CD8-positive, alpha-beta memory T cell (primary cell): ENCODE results near the gene GSC2. TPM values are rescaled to one million over a fixed set of nuclear protein-coding genes. Genes with fewer than 3 reads are reported as not detected.

Experiments
- CTCF ChIA-PET: fragments of 350-600 bp; sonication (Branson Sonifier 250); formaldehyde crosslinking; loops from one replicate; lab custom pipeline; 2021; ENCODE audit warnings: antibody characterized with exemption; lab: Charles Lee
- POLR2A ChIA-PET: fragments of 350-600 bp; sonication (Branson Sonifier 250); formaldehyde crosslinking; loops from one replicate; lab custom pipeline; 2021; ENCODE audit warnings: antibody characterized with exemption; lab: Charles Lee
- DNase-seq, 5 donors: peaks; one replicate each; pipeline versions ENCODE4 v3.0.0 to v3.0.0-alpha.2; 2020 to 2022; ENCODE audit warnings: mixed read lengths in 1 of 5
- H3K27ac ChIP-seq: one replicate; pipeline ENCODE4 v1.7.0; 2013; ENCODE audit warnings: low read depth, mild to moderate bottlenecking, low read length, moderate library complexity
- H3K27me3 ChIP-seq: 2 replicates; pipeline ENCODE4 v1.7.0; 2013; ENCODE audit warnings: low read length, mild to moderate bottlenecking; ENCODE audit not compliant: insufficient read depth, poor library complexity, severe bottlenecking
- H3K36me3 ChIP-seq: 2 replicates; pipeline ENCODE4 v1.7.0; 2013; ENCODE audit warnings: mild to moderate bottlenecking, low read length, moderate library complexity; ENCODE audit not compliant: insufficient read depth
- H3K4me1 ChIP-seq: 2 replicates; pipeline ENCODE4 v1.7.0; 2013; ENCODE audit warnings: mild to moderate bottlenecking, low read length, moderate library complexity; ENCODE audit not compliant: insufficient read depth
- H3K4me3 ChIP-seq: 2 replicates; pipeline ENCODE4 v1.7.0; 2013; ENCODE audit warnings: mild to moderate bottlenecking, low read length
- H3K9me3 ChIP-seq: 2 replicates; pipeline ENCODE4 v1.7.0; 2013; ENCODE audit warnings: mild to moderate bottlenecking, low read length
- H3K27ac Mint-ChIP-seq, 8 donors: one replicate each; pipeline ENCODE4 v1.8.0; 2020 to 2021; ENCODE audit warnings: mixed read lengths in 8 of 8, mild to moderate bottlenecking in 6 of 8, inconsistent platforms in 3 of 8, moderate library complexity in 3 of 8
- H3K27me3 Mint-ChIP-seq, 2 donors: one replicate each; pipeline ENCODE4 v1.8.0; 2020 to 2021; ENCODE audit warnings: mixed read lengths in 2 of 2, mild to moderate bottlenecking in 1 of 2, moderate library complexity in 1 of 2
- H3K36me3 Mint-ChIP-seq, 3 donors: one replicate each; pipeline ENCODE4 v1.8.0; 2020 to 2021; ENCODE audit warnings: mixed read lengths in 3 of 3, inconsistent platforms in 1 of 3, mild to moderate bottlenecking in 1 of 3
- H3K4me1 Mint-ChIP-seq, 3 donors: one replicate each; pipeline ENCODE4 v1.8.0; 2020 to 2021; ENCODE audit warnings: mixed read lengths in 3 of 3, inconsistent platforms in 1 of 3, mild to moderate bottlenecking in 1 of 3
- H3K4me3 Mint-ChIP-seq, 7 donors: one replicate each; pipeline ENCODE4 v1.8.0; 2020 to 2021; ENCODE audit warnings: mixed read lengths in 7 of 7, mild to moderate bottlenecking in 6 of 7, moderate library complexity in 4 of 7, inconsistent platforms in 2 of 7
- H3K9me3 Mint-ChIP-seq, 5 donors: one replicate each; pipeline ENCODE4 v1.8.0; 2020 to 2022; ENCODE audit warnings: mixed read lengths in 5 of 5, mild to moderate bottlenecking in 3 of 5, moderate library complexity in 2 of 5, inconsistent platforms in 1 of 5
- polyA plus RNA-seq: library from polyadenylated mRNA; unstranded; fragments of 300-500 nt; fragmentation: Illumina TruSeq; gene quantifications from one replicate; pipeline ENCODE4 v1.2.3, GENCODE V29; 2021
- total RNA-seq, 2 experiments: library from RNA; stranded (reverse); gene quantifications; one replicate each; pipeline ENCODE4 v1.2.3, GENCODE V29; 2021

GSC2 gene
- total and polyA plus RNA-seq, 3 experiments from 2014 or later = not detected

DNA sequence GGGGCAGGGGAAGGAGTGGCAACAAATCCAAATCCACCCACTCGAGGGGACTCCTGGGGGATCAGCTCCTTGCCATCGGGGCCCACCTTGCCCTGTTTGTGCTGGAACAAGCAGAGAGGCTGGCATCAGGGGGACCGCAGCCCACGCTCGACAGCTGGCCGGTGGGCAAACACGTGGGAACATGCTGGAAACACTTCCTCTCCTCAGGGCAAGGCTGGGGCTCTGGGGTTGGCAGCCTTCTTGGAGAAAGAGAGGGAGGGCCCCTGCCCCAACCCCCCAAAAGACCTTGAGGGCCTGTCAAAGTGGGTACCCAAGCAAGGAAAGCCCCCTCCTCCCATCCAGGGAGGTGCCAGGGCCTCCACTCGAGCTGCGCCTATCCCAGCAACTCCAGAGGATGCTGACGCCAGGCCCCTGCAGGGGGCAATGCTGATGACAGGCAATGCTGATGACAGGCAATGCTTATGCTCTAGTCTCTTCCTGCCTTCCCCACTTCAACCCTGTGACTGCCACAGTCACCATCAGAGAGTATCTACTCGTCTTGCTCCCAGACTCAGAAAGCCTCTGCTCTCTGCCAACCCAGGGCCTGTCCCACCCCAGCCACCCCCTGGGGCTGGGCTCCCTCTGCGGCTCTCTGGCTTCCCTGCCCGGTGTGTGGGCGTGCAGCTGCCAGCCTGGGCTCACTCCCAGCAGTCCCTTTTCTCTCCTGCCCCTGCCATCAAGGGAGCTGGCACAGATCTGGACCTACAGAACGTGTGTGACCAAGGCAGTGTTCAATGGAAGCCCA, 11.7 kb downstream of the GSC2 start:
- Histone ChIP-seq H3K4me1 (peaks cover 10% of the 10 kb centered on the region), H3K27ac (no peak overlapping the region), H3K9me3 (no peaks in the 10 kb centered on the region), H3K4me3 (no peak overlapping the region), H3K36me3 (peaks cover 74% of the 10 kb centered on the region), H3K27me3 (no peaks in the 10 kb centered on the region)
- ChIA-PET CTCF (interaction anchor here (1.0 kb wide), 1 partner anchor 14 kb away, joined by 3 read pairs; no protein-coding TSS in a partner anchor), POLR2A (no interaction called here)
- H3K4me3 Mint-ChIP-seq = no peak overlapping the region
- peaks cover 4 to 85% (median 12%) of the 10 kb centered on the region in 3 donors for H3K36me3 Mint-ChIP-seq
- H3K9me3 Mint-ChIP-seq = no peaks in the 10 kb centered on the region
- no peak overlapping the region for H3K27ac Mint-ChIP-seq
- no peak for DNase-seq
- H3K27me3 Mint-ChIP-seq = no peaks in the 10 kb centered on the region
- peaks cover 6 to 13% (median 11%) of the 10 kb centered on the region in 3 donors for H3K4me1 Mint-ChIP-seq

DNA sequence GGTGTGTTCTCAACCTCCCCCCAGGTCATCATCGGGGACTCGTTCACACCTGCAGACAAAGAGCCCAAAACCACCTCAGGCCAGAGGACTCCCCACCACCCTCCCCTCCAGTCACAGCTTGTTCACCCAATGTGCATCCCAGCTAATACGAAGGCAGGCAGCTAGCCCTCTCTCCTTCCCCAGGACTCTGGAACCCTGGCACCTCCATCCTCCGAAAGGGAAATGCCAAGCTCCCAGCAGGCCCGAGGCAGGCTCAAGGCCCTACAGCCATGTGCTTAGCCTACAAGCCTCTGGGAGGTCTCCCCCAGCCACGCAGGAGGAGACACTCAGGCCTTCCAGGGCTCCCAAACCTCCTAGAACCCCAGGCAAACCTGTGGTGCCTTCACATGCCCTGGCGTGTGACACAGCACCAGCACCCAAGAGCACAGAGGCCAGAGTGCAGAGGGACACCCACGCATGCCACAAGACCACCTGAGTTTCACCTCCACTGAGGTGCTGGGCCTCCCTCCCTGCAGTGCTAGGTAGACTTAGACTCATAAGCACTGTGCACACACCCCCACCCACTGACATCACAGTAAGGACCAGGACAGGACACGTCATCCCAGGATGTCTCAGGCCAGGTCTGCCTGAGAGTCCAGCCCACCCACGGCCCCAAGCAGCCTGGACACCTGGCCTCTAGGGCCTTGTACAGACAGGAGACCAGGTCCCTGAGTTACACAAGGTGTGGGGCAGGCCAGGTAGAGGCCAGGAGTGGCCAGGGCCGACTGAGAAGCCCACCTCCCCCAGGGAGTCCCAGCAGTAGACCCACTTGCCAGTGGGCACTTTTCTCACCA, 12.5 kb downstream of the GSC2 start:
- no peak for DNase-seq
- Histone ChIP-seq H3K4me3 (no peak overlapping the region), H3K36me3 (peaks cover 73% of the 10 kb centered on the region), H3K27me3 (no peaks in the 10 kb centered on the region), H3K9me3 (no peaks in the 10 kb centered on the region), H3K4me1 (peaks cover 6% of the 10 kb centered on the region), H3K27ac (no peak overlapping the region)
- H3K4me1 Mint-ChIP-seq = peaks cover 4 to 10% (median 9%) of the 10 kb centered on the region in 3 donors
- CTCF ChIA-PET = interaction anchor here (1.0 kb wide), 1 partner anchor 15 kb away, joined by 3 read pairs; no protein-coding TSS in a partner anchor
- POLR2A ChIA-PET = no interaction called here
- H3K9me3 Mint-ChIP-seq = no peaks in the 10 kb centered on the region
- H3K36me3 Mint-ChIP-seq = peaks cover 4 to 92% (median 12%) of the 10 kb centered on the region in 3 donors
- H3K27me3 Mint-ChIP-seq = no peaks in the 10 kb centered on the region
- peak overlapping the region in 2 of 8 donors; percentile 47 to 60 for H3K27ac Mint-ChIP-seq
- H3K4me3 Mint-ChIP-seq = no peak overlapping the region

DNA sequence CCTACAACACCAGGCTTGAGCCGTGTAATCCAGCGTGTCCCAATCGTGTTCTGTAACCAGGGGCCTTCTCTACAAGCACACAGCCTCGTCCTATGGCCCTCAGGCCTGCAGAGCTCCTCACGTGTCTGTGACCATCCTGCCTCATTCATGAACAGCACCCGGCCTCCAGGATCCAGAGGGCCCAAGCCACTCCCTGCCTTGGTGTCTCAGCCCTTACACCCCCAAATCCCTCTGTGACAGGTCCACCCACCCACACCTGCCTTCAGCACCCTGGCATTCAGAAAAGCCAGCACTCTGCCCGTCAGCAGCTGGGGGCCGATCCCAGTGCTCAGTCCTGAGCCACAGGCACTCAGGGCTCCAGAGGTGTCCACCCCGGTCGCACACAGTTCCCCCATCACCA, 13.2 kb downstream of the GSC2 start:
- no peak overlapping the region for H3K4me3 Mint-ChIP-seq
- H3K4me1 Mint-ChIP-seq = peaks cover 2 to 9% (median 6%) of the 10 kb centered on the region in 3 donors
- H3K4me3 ChIP-seq = no peak overlapping the region
- H3K9me3 ChIP-seq = no peaks in the 10 kb centered on the region
- no peaks in the 10 kb centered on the region for H3K27me3 Mint-ChIP-seq
- no peak overlapping the region for H3K27ac ChIP-seq
- H3K36me3 ChIP-seq = peaks cover 67% of the 10 kb centered on the region
- H3K4me1 ChIP-seq = peaks cover under 1% of the 10 kb centered on the region
- H3K36me3 Mint-ChIP-seq = peaks cover 4 to 93% (median 12%) of the 10 kb centered on the region in 3 donors
- H3K27ac Mint-ChIP-seq = peak overlapping the region in 3 of 8 donors; percentile 17 to 77 (median 60)
- DNase-seq = no peak
- no peaks in the 10 kb centered on the region for H3K27me3 ChIP-seq
- POLR2A ChIA-PET = no interaction called here
- no peaks in the 10 kb centered on the region for H3K9me3 Mint-ChIP-seq
- CTCF ChIA-PET = no interaction called here

DNA sequence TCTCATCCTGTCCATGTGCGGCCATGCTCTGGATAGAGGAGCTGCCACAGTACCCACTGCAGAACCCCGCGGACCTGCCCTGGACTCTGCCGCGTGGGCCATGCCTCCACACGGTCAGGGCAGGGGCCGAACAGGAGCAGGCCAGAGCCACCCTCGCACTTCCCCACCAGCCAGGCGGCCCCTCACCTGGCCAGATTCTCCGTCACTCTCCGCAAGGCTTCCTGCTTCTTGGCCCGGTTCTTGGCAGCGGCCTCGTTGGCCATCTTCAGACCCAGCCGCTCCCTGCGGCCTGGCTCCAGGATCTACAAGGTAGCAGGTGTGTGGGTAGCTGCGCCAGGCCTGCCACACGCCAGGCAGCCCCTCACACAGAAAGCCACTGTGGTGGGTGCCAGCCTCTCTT, 15.2 kb downstream of the GSC2 start:
- H3K4me1 Mint-ChIP-seq = peaks cover 0 to 4% (median 2%) of the 10 kb centered on the region in 3 donors
- Histone ChIP-seq H3K4me1 (no peaks in the 10 kb centered on the region), H3K4me3 (no peak overlapping the region), H3K9me3 (no peaks in the 10 kb centered on the region), H3K27me3 (no peaks in the 10 kb centered on the region), H3K27ac (no peak overlapping the region), H3K36me3 (peaks cover 55% of the 10 kb centered on the region)
- DNase-seq = no peak
- H3K9me3 Mint-ChIP-seq = no peaks in the 10 kb centered on the region
- CTCF ChIA-PET = interaction anchor here (1.6 kb wide), 1 partner anchor 10 kb away, joined by 5 read pairs; the partner anchor contains the start of gene ESS2
- no peaks in the 10 kb centered on the region for H3K27me3 Mint-ChIP-seq
- H3K4me3 Mint-ChIP-seq = no peak overlapping the region
- POLR2A ChIA-PET = no interaction called here
- peaks cover 4 to 83% (median 7%) of the 10 kb centered on the region in 3 donors for H3K36me3 Mint-ChIP-seq
- H3K27ac Mint-ChIP-seq = peak overlapping the region in 1 of 8 donors; percentile 63

DNA sequence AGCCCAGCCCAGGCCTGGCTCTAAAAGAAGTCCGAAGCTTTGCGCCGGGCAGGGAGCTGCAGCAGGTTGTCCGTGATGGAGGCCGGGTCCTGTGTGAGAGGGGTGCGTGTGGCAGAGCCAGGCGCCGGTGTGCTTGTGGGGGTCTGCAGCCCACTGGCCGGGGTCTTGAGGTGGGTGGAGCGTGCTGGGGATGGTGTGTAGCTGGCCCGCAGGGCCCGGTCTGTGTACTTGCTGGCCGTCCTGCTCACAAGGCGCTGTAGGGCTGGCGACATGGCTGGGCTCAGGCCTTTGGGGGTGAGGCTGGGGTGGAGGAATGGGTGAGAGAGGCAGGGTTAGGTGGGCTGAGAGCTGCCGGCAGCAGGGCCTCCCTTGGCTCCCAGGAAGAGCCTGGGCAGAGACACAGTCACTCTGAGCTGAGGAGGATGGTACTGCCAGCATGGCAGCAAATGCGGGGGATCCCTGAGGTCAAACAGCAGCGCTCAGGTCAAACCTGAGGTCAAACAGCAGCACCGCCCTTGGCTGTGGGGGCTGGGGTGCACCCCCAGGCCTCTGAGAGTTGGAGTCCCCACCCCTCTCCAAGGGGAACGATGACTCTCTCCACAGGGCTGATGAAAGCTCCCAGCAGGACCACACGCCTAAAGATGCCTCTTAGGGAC, 15.8 kb downstream of the GSC2 start:
- peaks cover 0 to 4% (median 2%) of the 10 kb centered on the region in 3 donors for H3K4me1 Mint-ChIP-seq
- Histone ChIP-seq H3K27me3 (no peaks in the 10 kb centered on the region), H3K4me1 (no peaks in the 10 kb centered on the region), H3K36me3 (peaks cover 50% of the 10 kb centered on the region), H3K9me3 (no peaks in the 10 kb centered on the region), H3K4me3 (no peak overlapping the region), H3K27ac (no peak overlapping the region)
- ChIA-PET POLR2A (no interaction called here), CTCF (interaction anchor here (1.6 kb wide), 1 partner anchor 10 kb away, joined by 5 read pairs; the partner anchor contains the start of gene ESS2)
- H3K4me3 Mint-ChIP-seq = no peak overlapping the region
- H3K27ac Mint-ChIP-seq = peak overlapping the region in 2 of 8 donors; percentile 15 to 63
- no peaks in the 10 kb centered on the region for H3K27me3 Mint-ChIP-seq
- peaks cover 4 to 78% (median 7%) of the 10 kb centered on the region in 3 donors for H3K36me3 Mint-ChIP-seq
- DNase-seq = no peak
- H3K9me3 Mint-ChIP-seq = no peaks in the 10 kb centered on the region

DNA sequence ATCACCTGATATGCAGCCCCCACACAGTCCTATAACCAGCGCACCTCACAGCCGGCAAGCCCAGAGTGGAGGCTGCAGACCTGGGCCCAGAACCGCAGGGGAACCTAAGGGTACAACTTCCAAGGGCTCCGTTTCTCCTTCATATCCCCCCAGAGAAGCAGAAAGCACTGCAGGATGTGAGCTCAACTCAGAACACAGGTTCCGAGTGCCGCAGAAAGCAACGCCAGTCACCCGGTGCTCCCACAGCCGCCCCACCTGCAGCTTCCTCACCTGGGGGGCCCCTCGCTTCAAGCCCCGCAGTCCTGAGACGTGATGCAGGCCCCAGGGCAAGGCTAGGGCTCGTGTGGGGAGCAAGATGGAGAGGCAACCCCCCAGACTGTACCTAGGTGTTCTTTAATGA, 16.5 kb downstream of the GSC2 start:
- Mint-ChIP-seq H3K27me3 (no peaks in the 10 kb centered on the region), H3K9me3 (no peaks in the 10 kb centered on the region), H3K4me1 (peaks cover 0 to 4% (median 2%) of the 10 kb centered on the region in 3 donors), H3K36me3 (peaks cover 4 to 70% (median 7%) of the 10 kb centered on the region in 3 donors), H3K4me3 (no peak overlapping the region), H3K27ac (no peak overlapping the region)
- Histone ChIP-seq H3K27ac (no peak overlapping the region), H3K36me3 (peaks cover 42% of the 10 kb centered on the region), H3K9me3 (no peaks in the 10 kb centered on the region), H3K27me3 (no peaks in the 10 kb centered on the region), H3K4me3 (no peak overlapping the region), H3K4me1 (no peaks in the 10 kb centered on the region)
- DNase-seq = no peak
- POLR2A ChIA-PET = no interaction called here
- CTCF ChIA-PET = no interaction called here

DNA sequence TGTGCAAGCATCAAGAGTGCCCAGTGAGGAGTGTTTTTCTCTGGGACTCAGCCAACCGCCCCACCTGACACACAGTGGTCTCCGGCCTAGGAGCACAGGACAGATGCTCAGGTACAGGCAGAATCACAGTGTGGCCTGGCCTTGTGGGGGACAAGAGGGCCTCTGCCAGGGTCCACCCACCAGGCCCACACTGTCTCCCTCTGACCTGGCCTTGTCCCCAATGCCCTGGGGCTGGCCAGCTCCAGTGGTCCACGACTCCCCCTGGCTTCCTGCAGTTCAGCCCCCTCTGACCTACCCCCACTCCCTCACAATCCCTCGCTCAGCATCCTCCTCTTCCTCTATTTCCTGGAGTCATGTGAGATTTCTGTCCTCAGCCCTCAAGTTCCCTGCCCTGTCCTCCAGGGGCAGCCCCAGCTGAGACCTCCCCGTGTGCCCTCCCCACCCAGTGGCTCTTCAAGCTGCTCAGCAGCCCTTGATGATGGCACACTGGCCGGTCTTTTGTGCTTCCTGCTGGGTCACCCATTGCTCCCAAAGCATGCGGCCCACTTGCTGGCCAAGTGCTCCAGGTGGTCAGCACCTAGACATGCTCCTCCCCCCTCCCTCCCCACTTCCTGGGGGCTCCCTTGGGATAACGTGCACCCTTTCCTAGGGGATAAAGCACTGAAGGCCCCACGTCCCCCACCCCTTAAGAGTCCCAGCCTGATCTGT, 17.2 kb downstream of the GSC2 start:
- Histone ChIP-seq H3K4me3 (no peak overlapping the region), H3K4me1 (no peaks in the 10 kb centered on the region), H3K27ac (no peak overlapping the region), H3K36me3 (peaks cover 36% of the 10 kb centered on the region), H3K9me3 (no peaks in the 10 kb centered on the region), H3K27me3 (no peaks in the 10 kb centered on the region)
- Mint-ChIP-seq H3K36me3 (peaks cover 4 to 65% (median 7%) of the 10 kb centered on the region in 3 donors), H3K4me3 (no peak overlapping the region), H3K9me3 (no peaks in the 10 kb centered on the region), H3K27ac (no peak overlapping the region), H3K4me1 (peaks cover 0 to 4% (median 2%) of the 10 kb centered on the region in 3 donors), H3K27me3 (no peaks in the 10 kb centered on the region)
- POLR2A ChIA-PET = no interaction called here
- CTCF ChIA-PET = interaction anchor here (1.4 kb wide), 1 partner anchor 14 kb away, joined by 3 read pairs; no protein-coding TSS in a partner anchor
- no peak for DNase-seq
